DND-41 (cell line): ENCODE measurements around the gene FGR.

Experiments used
- CTCF ChIP-seq: IDR thresholded peaks from 2 replicates; pipeline ENCODE4 v1.5.1; 2012; ENCODE audit warnings: borderline replicate concordance, low read length, moderate library complexity, mild to moderate bottlenecking; ENCODE audit not compliant: poor library complexity, severe bottlenecking; ENCODE audit errors: extremely low read depth
- EZH2 ChIP-seq: IDR thresholded peaks from 3 replicates; pipeline ENCODE4 v1.6.1; 2012; ENCODE audit warnings: borderline replicate concordance, low read depth, mild to moderate bottlenecking, moderate library complexity, low read length, inconsistent platforms; ENCODE audit not compliant: severe bottlenecking

- TF ChIP-seq CTCF (no peak), EZH2 (no peak)
These were observed 35.1 kb downstream of the FGR start for GRCh38 chr1:27599605-27600497.
